Measurements from ENCODE around the gene NUMB.

GRCh38 chr14:73478684-73479083, 20.3 kb upstream of the NUMB start:
- no peak for TF ChIP-seq POLR2A (IDR thresholded peaks at IDR 0.05; ENCODE audit: low read length)
- TF ChIP-seq GATA1 (IDR thresholded peaks at IDR 0.05; ENCODE audit: low read depth, low read length) = no peak

Measured in erythroblast (primary cell).